Endothelial cell of umbilical vein (primary cell): Measurements from ENCODE around the gene IGSF9.

Experiments
- EZH2 ChIP-seq: IDR thresholded peaks from 2 replicates; pipeline ENCODE4 v1.6.1; 2012; ENCODE audit warnings: borderline replicate concordance, low read depth, mild to moderate bottlenecking, moderate library complexity, low read length, inconsistent platforms; ENCODE audit not compliant: severe bottlenecking
- FOS ChIP-seq: IDR thresholded peaks from 2 replicates; pipeline ENCODE4 v1.6.1; 2011; ENCODE audit warnings: mild to moderate bottlenecking, low read length, moderate library complexity, borderline replicate concordance; ENCODE audit not compliant: insufficient read depth
- MAX ChIP-seq: IDR thresholded peaks from 2 replicates; pipeline ENCODE4 v1.6.1; 2011; ENCODE audit not compliant: insufficient read depth, insufficient read length
- POLR2A ChIP-seq: IDR thresholded peaks from 2 replicates; pipeline ENCODE4 v1.6.1; 2012; ENCODE audit warnings: low read depth, mild to moderate bottlenecking, control low read depth, low read length
- TF ChIP-seq, protein P1 (sequence below), 2 donors: IDR thresholded peaks; 1 replicate in 1 of 2; 2 replicates in 1 of 2; pipeline ENCODE4 v1.5.1; 2011; ENCODE audit warnings: low read length in 2 of 2, mild to moderate bottlenecking in 2 of 2, moderate library complexity in 2 of 2, control low read depth in 1 of 2, inconsistent platforms in 1 of 2, low read depth in 1 of 2; ENCODE audit not compliant: insufficient read depth in 1 of 2; ENCODE audit errors: extremely low read depth in 1 of 2

DNA sequence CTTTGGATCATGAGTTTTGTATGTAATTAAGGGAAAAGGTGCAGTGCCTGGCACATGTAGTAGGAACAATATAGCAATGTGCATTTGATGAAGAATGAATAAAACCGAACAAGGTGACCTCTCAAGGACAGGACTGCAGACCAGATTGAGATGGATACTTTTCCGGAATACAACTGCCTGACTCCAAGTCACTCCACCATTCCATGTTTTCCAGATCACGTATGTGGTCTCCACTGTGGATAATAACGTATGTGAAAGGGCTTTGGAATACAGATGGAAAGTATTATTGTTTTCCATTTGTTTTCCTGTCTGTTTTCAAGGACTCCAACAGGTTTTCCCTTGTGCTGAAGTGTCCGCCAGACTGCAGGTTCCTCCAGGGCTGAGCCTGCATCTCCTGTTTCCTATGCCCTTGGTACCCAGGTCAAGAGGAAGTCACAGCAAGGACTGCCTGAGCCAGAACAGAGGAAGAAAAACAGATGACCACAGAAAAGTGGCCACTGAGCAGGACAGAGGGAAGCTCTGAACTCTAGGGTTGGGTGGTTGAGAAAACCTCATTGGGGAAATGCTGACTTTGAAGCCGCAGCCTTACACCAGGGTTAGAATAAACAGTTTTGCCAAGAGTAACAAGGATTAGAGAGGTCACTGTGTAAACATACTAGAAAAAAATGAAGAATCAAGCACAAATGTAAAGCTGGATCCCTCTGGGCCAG lies 49.4 kb downstream of the IGSF9 start:
- TF ChIP-seq POLR2A (no peak), EZH2 (no peak), FOS (no peak), MAX (no peak)
- TF ChIP-seq, protein P1, sequence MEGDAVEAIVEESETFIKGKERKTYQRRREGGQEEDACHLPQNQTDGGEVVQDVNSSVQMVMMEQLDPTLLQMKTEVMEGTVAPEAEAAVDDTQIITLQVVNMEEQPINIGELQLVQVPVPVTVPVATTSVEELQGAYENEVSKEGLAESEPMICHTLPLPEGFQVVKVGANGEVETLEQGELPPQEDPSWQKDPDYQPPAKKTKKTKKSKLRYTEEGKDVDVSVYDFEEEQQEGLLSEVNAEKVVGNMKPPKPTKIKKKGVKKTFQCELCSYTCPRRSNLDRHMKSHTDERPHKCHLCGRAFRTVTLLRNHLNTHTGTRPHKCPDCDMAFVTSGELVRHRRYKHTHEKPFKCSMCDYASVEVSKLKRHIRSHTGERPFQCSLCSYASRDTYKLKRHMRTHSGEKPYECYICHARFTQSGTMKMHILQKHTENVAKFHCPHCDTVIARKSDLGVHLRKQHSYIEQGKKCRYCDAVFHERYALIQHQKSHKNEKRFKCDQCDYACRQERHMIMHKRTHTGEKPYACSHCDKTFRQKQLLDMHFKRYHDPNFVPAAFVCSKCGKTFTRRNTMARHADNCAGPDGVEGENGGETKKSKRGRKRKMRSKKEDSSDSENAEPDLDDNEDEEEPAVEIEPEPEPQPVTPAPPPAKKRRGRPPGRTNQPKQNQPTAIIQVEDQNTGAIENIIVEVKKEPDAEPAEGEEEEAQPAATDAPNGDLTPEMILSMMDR (IDR thresholded peaks at IDR 0.05; ENCODE audit: extremely low read depth in 1 of 2, insufficient read depth in 1 of 2, low read depth in 1 of 2, low read length in 2 of 2) = no peak
